RPMI7951 (cell line): ENCODE data around the gene TRNAU1AP. TPM values are rescaled to one million over a fixed set of nuclear protein-coding genes. Genes with fewer than 3 reads are reported as not detected.
"Not testable (repeated sequence)": the region's sequence is repeated elsewhere in the genome, so short reads cannot be mapped to it uniquely, and the experiment has no call there.

Source experiments
- DNase-seq: peaks from one replicate; pipeline ENCODE4 v3.0.0-alpha.2; 2012; ENCODE audit warnings: low read depth
- total RNA-seq: library from RNA; depleted of rRNA; stranded (reverse); fragments of >200 nt; shearing (Covaris generic); gene quantifications from 2 replicates; pipeline ENCODE4 v1.2.3, GENCODE V29; 2014

TRNAU1AP gene
- total RNA-seq, 1 experiment from 2014 or later = 49.5 TPM

DNA sequence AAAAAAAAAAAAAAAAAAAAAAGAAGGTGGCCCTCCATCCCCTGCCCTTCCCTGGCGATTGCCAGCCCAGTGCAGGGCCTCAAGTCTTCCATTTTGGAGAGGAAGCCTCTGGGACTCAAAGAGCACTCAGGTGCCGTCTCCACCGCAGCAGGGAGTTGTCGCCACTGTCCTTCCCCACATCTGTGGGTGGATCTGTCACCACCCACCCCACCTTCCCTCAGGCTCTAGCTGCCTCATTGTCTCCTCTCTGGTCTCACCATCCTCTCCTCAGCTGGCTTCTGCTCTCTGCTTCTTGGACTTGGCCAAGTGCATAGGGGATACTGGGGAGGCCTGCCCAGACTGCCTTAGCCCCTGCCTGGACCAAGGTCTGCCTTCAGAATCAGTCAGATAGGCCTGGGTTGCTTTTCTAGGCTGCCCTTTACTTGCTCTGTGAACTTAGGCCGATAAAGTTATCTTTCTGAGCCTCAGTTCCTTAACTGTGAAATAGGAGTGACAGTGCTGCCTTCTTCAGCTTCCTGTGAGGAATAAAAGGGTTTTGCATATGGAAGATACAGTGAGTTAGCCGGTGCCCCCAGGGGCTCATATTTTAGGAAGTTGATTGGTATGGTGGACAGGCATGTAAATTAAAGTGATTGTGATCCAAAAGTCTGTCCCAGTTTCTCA lies 31.3 kb upstream of the TRNAU1AP start:
- DNase-seq = no peak

DNA sequence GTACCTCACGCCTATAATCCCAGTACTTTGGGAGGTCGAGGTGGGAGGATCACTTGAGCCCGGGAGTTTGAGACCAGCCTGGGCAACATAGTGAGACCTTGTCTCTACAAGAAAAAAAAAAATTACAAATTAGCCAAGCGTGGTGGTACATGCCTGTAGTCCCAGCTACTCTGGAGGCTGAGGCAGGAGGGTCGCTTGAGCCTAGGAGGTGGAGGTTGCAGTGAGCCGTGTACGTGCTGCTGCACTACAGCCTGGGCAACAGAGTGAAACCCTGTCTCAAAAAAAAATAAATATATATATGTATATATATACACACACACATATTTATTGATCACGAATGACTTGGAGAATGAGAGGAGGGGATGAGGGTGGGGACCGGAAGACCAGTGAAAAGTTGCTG lies 30.3 kb upstream of the TRNAU1AP start:
- not testable (repeated sequence) for DNase-seq

DNA sequence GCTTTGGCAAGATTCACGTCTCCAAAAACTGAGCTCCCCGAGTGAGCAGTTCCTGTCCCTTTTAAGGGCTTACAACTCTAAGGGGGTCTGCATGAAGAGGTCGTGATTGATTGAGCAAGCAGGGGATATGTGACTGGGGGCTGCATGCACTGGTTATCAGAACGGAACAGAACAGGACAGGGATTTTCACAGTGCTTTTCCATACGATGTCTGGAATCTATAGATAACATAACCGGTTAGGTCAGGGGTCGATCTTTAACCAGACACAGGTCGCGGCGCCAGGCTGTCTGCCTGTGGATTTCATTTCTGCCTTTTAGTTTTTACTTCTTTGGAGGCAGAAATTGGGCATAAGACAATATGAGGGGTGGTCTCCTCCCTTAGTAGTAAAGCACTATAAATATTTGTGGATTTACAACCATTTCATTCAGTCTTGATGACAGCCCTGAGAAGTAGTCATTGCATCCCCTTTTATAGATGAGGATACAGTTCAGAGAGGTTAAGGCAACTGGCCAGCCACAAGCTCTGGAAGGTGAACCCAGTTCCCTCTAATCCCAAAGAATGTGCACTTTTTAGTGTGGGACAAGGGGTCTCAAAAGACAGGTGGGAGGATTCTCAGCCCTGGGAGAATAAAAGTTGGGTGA lies 27.8 kb upstream of the TRNAU1AP start:
- DNase-seq = not testable (repeated sequence)

DNA sequence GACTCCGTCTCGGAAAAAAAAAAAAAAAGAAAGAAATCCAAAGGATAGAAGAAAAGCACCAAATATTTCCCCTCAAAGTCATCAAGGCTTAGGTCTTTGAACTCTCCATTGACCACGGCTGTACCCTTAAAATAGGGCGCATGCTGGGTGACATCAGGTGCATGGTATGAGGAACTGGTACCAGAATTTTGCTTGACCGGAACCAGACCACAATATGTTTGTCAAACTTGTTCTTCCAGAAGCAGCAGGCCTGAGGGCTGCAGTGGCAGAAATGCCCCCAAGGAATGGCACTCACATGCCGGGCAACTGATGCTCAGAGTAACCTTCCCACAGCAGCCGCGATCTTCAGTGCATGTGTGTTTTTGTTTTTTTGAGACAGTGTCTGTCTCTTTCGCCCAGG lies 26.0 kb upstream of the TRNAU1AP start:
- peak; percentile 72 for DNase-seq

DNA sequence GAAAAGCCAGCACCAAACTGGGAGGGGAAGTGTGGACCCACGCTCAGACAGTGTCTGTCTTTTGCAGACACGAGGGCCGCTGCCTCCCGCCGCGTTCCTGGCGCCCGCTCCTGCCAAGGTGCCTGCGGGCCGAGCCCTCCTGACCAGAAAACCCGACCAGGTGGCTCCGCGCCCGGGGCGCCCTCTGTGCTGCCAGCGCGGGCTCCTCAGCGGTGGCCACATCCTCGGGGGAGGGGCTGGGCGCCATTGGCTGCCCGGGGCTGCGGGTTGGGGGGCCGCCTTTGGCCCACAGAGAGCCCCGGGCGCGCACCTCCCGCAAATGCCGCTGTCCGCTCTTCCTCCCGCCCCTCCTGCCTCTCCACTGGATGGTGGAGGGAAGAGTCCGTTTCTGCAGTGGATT lies 22.4 kb upstream of the TRNAU1AP start:
- no peak for DNase-seq

DNA sequence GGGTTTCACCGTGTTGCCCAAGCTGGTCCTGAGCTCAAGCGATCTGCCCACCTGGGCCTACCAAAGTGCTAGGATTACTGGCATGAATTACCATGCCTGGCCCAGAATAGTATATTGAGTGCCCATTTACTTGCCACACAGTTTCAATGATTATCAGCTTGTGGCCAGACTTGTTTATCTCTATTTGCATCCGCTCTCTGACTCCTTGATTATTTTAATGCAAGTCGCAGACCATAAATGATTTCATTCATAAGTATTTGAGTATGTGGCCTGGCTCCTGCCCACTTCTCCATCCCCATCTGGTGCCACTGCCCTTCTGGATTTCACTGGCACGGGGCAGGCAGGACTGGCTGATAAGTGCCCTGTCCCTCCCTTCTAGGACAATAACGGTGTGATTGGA lies 18.2 kb upstream of the TRNAU1AP start:
- no peak for DNase-seq

DNA sequence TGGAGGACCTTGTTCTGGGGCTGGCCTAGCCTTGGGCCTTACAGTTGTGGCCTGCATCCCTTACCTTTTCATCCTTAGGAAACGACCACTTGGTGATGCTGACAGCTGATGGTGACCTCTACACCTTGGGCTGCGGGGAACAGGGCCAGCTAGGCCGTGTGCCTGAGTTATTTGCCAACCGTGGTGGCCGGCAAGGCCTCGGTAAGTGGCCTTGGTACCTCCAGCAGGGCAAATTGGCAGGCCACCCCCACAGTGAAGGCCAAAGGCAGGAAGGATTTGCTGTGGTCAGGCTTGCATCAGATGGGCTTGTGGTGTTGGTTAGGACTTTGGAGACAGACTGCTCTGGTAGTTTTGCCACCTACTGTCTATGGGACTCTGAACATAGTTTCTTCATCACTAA lies 17.7 kb upstream of the TRNAU1AP start:
- DNase-seq = no peak

DNA sequence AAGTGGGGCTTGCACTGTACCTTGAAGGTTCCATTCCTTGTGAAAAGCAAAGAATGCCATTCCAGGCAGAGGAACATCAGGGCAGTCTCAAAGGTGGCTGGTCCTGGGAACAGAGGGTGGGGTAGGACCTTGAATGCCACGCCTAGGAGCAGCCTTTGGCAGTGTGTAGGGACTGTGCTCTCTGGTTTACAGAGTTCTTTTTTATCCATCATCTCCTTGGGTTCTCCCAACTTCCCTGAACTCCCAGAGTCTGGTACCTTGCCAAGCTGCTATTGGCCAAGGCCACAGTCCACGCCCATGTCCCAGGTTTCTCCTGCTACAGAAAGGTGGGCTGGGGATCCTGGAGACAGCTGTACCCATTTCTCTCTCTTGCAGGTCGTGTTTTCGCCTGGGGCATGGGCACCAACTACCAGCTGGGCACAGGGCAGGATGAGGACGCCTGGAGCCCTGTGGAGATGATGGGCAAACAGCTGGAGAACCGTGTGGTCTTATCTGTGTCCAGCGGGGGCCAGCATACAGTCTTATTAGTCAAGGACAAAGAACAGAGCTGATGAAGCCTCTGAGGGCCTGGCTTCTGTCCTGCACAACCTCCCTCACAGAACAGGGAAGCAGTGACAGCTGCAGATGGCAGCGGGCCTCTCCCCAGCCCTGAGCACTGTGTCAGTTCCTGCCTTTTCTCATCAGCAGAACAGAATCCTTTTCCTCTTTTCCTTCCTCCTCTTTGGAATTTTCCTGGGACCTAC lies 15.3 kb upstream of the TRNAU1AP start:
- no peak for DNase-seq

DNA sequence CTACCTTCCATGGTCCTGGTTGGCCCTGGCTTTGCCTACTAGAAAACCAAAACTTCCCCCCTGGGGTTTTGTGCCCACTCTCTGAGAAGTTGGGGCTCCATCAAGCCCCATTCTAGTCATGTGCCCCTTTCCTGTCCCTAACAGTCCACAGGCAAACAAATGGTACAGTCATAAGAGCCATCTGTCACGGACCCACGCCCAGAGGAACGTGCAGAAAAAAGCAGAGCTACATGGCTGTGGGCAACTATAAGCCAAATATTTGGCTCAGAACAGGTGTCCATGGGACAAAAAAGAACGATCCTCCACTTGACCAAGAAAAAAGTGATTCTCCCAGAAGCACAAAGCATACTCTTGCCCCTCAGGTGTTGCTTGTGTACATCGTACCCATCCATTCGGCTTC lies 14.6 kb upstream of the TRNAU1AP start:
- no peak for DNase-seq

DNA sequence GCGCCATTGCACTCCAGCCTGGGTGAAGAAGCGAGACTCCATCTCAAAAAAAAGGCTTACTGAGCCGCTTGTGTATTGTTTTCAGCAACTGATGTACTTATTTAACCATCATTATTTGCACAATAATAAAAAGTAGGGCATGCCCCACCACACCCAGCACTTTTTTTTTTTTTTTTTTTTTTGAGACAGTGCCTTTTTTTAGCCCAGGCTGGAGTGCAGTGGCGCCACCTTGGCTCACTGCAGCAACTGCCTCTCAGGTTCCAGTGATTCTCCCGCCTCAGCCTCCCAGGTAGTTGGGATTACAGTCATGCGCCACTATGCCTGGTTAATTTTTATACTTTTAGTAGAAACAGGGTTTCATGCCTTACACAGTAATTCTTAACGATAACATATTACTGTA lies 12.2 kb upstream of the TRNAU1AP start:
- DNase-seq = no peak

DNA sequence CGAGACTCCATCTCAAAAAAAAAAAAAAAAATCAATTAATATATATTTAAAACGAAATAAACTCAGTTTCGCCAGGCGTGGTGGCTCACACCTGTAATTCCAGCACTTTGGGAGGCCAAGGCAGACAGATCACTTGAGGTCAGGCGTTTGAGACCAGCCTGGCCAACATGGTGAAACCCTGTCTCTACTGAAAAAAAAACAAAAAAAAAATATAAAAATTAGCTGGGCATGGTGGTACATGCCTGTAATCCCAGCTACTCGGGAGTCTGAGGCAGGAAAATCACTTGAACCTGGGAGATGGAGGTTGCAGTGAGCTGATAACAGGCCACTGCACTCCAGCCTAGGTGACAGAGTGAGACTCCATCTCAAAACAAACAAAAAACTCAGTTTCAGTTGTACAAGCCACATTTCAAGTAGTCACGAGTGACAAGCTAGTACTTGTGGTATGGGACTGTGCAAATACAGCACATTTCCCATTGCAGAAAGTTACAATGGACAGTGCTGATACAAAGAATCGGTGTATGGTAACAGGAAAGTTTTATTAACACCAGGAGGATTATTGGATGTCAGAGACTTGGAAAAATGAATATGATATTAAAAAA lies 11.4 kb upstream of the TRNAU1AP start:
- DNase-seq = not testable (repeated sequence)

DNA sequence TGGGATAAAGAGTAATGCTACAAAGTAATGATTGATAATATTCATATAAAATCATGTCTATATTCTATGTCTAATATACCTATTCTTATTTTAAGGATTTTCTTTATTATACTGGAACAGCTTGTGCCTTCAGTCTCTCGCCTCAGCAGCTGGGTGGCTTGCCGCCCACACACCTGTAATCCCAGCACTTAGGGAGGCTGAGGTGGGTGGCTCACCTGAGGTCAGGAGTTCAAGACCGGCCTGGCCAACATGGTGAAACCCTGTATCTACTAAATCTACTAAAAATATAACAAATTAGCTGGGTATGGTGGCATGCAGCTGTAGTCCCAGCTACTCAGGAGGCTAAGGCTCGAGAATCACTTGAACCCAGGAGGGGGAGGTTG lies 7.6 kb upstream of the TRNAU1AP start:
- DNase-seq = no peak

DNA sequence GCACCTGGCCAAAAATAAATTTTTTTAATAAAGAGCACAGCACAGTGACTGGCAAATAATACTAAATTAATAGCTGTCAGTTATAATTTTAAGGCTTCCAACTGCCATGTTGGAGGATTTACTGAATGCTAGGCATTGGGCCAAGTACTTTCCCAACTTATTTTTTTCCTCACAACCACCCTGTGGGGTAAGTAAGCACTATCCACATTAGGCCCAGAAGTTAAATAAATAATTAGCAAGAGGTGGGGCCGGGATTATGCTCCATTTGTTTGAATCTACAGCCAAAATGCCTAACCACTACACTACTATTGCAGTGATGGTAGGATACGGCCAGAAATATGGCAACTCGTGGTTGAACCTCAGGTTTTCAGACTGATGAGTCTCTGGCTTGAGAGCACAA lies 4.6 kb upstream of the TRNAU1AP start:
- DNase-seq = no peak

DNA sequence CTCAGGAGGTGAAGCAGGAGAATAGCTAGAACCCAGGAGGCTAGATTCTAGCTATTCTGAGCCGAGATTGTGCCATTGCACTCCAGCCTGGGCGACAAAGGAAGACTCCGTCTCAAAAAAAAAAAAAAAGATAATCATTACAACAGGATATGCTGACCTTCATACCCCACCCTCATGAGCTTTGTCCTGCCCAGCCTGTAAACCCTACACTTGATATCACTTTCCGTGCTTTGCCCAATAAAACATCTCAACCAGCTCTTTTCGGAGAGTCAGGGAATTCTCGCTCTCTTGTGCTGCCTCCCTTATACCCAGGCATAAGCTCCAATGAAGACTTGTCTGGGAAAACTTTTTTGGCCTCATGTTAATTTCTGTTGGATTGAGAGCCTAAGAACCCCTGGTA lies 1.5 kb upstream of the TRNAU1AP start:
- DNase-seq = no peak

DNA sequence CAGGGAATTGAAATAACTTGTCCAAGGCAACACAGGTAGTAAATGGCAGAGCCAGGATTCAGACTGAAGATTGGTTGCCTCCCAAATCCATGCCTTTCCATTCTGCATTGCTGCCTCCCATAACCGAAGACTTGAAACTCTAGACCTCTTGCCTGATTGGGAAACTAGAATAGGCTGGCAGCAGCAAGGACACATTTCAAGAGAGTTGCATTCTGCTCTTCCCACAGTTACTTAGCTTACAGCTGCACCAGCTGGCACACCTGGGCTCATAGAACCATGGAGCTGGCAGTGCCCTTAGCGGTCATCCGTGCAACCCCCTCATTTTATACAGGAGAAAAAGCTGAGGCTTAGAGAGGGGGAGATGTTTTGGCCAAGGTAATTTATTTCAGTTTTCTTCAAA lies 8.0 kb downstream of the TRNAU1AP start:
- DNase-seq = no peak

DNA sequence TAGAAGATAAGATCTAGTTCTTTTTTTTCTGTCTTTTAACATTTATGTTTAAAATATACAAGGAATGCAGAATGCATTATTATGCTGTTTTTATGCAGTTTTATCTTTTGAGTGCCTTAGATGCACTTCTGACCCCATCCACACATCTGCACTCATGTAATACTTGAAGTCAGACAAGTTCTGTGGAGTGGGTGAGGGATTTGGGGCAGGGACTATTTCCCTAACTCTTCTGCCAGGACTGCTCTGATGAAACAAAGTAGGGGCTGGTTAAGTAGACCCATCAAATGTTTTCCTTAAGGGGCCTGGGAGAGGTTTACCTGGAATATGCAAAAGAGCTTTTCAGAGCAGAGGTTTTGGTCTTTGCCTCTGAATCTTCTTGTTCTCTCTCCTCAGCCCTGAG lies 11.4 kb downstream of the TRNAU1AP start:
- DNase-seq = no peak

DNA sequence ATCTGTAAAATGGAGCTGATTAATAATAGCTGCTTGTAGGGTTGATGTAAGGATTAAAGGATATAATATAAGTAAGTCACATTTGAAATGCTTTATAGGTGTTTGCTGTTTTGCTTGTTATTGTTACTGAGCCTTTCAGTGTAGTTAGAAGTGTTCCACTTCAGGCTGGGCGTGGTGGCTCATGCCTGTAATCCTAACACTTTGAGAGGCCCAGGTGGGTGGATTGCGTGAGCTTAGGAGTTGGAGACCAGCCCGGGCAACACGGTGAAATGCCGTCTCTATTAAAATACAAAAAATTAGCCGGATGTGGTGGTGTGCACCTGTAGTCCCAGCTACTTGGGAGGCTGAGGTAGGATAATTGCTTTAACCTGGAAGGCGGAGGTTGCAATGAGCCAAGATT lies 12.2 kb downstream of the TRNAU1AP start:
- no peak for DNase-seq

DNA sequence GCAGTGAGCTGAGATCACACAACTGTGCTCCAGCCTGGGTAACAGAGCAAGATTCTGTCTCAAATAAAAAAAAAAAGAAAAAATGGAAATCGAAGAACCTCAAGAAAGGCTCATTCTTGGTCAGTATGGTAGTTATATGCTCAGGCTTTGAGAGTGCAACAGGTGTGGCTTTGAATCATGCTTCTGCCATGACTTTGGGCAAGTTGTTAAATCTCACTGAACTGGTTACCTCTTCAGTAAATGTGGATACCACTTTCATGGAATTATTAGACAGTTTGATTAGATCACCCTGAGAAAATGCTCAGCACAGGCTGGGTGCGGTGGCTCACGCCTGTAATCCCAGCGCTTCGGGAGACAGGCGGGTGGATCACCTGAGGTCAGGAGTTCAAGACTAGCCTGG lies 12.8 kb downstream of the TRNAU1AP start:
- no peak for DNase-seq

DNA sequence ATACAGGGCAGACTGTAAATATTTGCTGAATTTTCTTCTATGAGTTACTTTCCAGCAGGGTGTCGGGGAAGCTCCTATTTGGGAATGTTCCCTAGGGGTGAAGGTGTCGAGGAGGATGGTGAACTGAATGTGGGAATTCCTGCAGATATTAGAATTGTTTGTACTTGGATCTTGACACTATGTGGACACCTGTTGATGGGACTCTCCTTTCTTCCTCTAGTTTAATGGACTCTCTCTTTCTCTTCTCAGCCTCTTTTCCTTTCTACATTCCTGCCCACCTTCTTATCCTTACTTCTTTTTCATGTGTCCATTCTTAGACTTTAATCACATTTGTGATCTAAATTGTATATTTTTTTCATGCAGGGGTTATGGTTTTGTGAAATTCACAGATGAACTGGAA lies 14.0 kb downstream of the TRNAU1AP start:
- no peak for DNase-seq

DNA sequence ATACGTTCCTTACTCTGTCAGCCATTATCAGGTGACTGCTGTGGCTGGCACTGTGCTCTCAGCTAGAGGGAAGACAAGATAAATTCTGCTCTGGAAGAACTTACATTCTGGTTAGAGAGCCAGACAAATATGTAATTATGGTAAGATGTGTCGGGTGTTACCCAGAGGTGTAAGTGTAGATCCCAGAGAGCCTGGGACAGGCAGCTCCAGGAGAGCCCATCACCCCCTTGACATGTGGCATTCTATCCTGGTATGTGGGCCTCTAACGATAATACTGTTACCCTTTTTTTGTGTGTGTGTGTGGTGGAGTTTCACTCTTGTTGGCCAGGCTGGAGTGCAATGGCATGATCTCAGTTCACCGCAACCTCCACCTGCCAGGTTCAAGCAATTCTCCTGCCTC lies 19.0 kb downstream of the TRNAU1AP start:
- DNase-seq = no peak

DNA sequence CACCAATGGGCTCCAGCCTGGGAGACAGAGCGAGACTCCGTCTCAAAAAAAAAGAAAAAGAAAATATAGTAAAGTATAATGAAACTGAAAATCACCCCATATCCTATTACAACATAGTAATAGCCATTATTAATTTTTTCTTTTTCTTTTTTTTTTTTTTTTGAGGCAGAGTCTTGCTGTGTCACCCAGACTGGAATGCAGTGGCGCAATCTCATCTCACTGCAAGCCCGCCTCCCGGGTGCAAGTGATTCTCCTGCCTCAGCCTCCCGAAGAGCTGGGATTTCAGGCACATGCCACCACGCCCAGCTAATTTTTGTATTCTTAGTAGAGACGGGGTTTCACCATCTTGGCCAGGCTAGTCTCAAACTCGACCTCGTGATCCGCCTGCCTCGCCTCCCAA lies 20.0 kb downstream of the TRNAU1AP start:
- not testable (repeated sequence) for DNase-seq

DNA sequence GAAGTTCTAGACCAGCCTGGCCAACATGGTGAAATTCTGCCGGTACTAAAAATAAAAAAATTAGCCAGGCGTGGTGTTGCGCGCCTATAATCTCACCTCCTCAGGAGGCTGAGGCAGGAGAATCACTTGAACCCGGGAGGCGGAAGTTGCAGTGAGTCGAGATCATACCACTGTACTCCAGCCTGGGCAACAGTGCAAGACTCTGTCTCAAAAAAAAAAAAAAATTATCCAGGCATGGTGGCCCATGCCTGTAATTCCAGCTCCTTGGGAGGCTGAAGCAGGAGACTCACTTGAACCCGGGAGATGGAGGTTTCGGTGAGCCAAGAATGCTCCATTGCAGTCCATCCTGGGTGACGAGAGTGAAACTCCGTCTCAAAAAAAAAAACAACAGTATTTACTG lies 20.7 kb downstream of the TRNAU1AP start:
- no peak for DNase-seq
